ENCODE results near the gene SRGAP3. TPM values are rescaled to one million over a fixed set of nuclear protein-coding genes. Genes with fewer than 3 reads are reported as not detected.

The SRGAP3 gene
- total RNA-seq, 5 donors from 2014 or later (not counting 1 experiment from before 2014, with no cell fraction given), result 1.4 to 4.4 (median 2.8) TPM

DNA sequence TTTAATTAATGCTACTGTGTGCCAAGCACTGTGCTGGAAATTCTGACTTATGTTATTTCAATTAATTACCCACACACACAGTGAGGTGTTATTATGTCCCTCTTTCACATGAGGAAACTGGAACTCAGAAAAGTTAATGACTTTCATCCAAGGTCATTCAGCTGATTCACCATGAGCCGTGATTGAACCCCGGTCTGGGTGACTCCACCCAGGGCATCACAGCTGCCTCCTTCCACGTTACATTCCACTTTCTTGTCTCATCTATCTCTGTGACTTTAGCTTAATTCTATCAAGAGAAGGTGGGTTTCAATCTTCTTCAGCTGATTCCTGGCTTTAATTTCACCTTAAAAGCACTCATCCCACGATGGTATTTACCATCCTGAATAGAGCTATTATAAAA is 16.3 kb downstream of the SRGAP3 start:
- no peak for ATAC-seq (replicated peaks in 1 of 4)
- H3K27ac ChIP-seq (ENCODE audit: low read length), result no peak overlapping the region
- ChIA-PET POLR2A (no interaction called here), CTCF (interaction anchor here in 1 of 2 donors (0.5 kb wide), 1 partner anchor 384 kb away, joined by 4 read pairs; no protein-coding TSS in a partner anchor)
- H3K27me3 ChIP-seq (replicated peaks in 1 of 2; ENCODE audit: control insufficient read depth in 2 of 2, extremely low read depth in 1 of 2, insufficient read depth in 2 of 2, low read length in 1 of 2), result no peaks in the 10 kb centered on the region
- H3K4me1 ChIP-seq (ENCODE audit: control insufficient read depth in 1 of 2, extremely low read depth in 1 of 2, insufficient read depth in 2 of 2, low read length in 2 of 2), result no peaks in the 10 kb centered on the region
- Mint-ChIP-seq H3K27ac (no peak overlapping the region), H3K4me1 (no peaks in the 10 kb centered on the region), H3K9me3 (no peaks in the 10 kb centered on the region), H3K36me3 (peaks cover 7% of the 10 kb centered on the region), H3K27me3 (peaks cover 0 to 2% of the 10 kb centered on the region in 2 donors), H3K4me3 (no peak overlapping the region)
- no peaks in the 10 kb centered on the region for H3K9me3 ChIP-seq
- no peak overlapping the region for H3K4me3 ChIP-seq (ENCODE audit: control insufficient read depth in 1 of 2, extremely low read depth in 1 of 2, low read length in 1 of 2)
- WGBS (ENCODE audit: insufficient coverage), result no CpG with 5 or more reads among the region's 4 CpGs
- no peak for DNase-seq
- no peaks in the 10 kb centered on the region for H3K36me3 ChIP-seq (ENCODE audit: control insufficient read depth in 2 of 2, extremely low read depth in 1 of 2, insufficient read depth in 1 of 2, low read length in 1 of 2)

DNA sequence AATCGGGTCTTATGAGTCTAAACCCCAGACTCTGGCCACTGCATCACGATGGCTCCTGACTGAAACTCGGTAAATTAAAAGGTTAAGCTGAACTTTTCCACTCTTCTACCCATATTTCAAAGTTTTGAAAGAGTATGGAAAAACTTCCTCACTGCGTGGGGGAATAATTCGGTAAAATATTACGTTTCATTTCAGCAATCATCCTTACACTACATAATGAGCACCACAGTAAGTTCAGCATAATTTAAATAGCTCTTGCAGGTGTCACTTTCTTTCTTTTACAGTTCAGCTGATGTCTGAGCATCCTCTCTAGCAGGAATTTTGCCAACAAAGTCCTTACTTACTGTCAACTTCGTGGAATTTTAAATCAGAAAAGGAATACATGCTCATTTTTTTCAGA is 17.5 kb downstream of the SRGAP3 start:
- Histone ChIP-seq H3K36me3 (ENCODE audit: control insufficient read depth in 2 of 2, extremely low read depth in 1 of 2, insufficient read depth in 1 of 2, low read length in 1 of 2) (no peaks in the 10 kb centered on the region), H3K27me3 (replicated peaks in 1 of 2; ENCODE audit: control insufficient read depth in 2 of 2, extremely low read depth in 1 of 2, insufficient read depth in 2 of 2, low read length in 1 of 2) (no peaks in the 10 kb centered on the region), H3K27ac (ENCODE audit: low read length) (no peak overlapping the region), H3K9me3 (no peaks in the 10 kb centered on the region), H3K4me3 (ENCODE audit: control insufficient read depth in 1 of 2, extremely low read depth in 1 of 2, low read length in 1 of 2) (no peak overlapping the region), H3K4me1 (ENCODE audit: control insufficient read depth in 1 of 2, extremely low read depth in 1 of 2, insufficient read depth in 2 of 2, low read length in 2 of 2) (no peaks in the 10 kb centered on the region)
- 90% methylated on average over 4 of the region's 7 CpGs for WGBS (ENCODE audit: insufficient coverage)
- CTCF ChIA-PET, result no interaction called here
- Mint-ChIP-seq H3K9me3 (no peaks in the 10 kb centered on the region), H3K4me3 (no peak overlapping the region), H3K4me1 (no peaks in the 10 kb centered on the region), H3K27ac (no peak overlapping the region), H3K27me3 (peaks cover 0 to 2% of the 10 kb centered on the region in 2 donors), H3K36me3 (peaks cover 7% of the 10 kb centered on the region)
- no peak for DNase-seq
- no peak for ATAC-seq (replicated peaks in 1 of 4)
- POLR2A ChIA-PET, result no interaction called here

DNA sequence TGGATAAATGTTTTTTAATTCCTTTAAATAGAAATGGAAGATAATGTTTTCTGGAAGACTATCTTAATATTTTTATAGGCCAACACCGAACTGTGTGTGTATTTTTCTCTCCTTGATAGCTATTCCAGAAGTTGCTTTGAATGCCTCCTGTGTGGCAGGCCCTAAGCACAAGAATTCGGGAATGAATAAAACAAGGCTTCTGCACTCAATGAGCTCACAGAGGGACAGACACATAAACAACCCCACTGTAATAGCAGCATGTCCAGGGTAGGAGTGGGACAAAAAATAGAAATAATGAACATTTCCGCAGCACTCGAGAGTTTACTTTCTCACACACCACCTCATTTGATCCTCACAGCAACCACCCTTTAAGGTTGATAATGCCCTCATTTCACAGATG is 18.0 kb downstream of the SRGAP3 start:
- H3K36me3 Mint-ChIP-seq, result peaks cover 7% of the 10 kb centered on the region
- Histone ChIP-seq H3K4me3 (ENCODE audit: control insufficient read depth in 1 of 2, extremely low read depth in 1 of 2, low read length in 1 of 2) (no peak overlapping the region), H3K9me3 (no peaks in the 10 kb centered on the region), H3K36me3 (ENCODE audit: control insufficient read depth in 2 of 2, extremely low read depth in 1 of 2, insufficient read depth in 1 of 2, low read length in 1 of 2) (no peaks in the 10 kb centered on the region), H3K27ac (ENCODE audit: low read length) (no peak overlapping the region), H3K4me1 (ENCODE audit: control insufficient read depth in 1 of 2, extremely low read depth in 1 of 2, insufficient read depth in 2 of 2, low read length in 2 of 2) (no peaks in the 10 kb centered on the region), H3K27me3 (replicated peaks in 1 of 2; ENCODE audit: control insufficient read depth in 2 of 2, extremely low read depth in 1 of 2, insufficient read depth in 2 of 2, low read length in 1 of 2) (no peaks in the 10 kb centered on the region)
- no peak overlapping the region for H3K4me3 Mint-ChIP-seq
- ATAC-seq (replicated peaks in 1 of 4) (no peak), DNase-seq (no peak)
- ChIA-PET POLR2A (no interaction called here), CTCF (no interaction called here)
- H3K9me3 Mint-ChIP-seq, result no peaks in the 10 kb centered on the region
- peaks cover 0 to under 1% of the 10 kb centered on the region in 2 donors for H3K27me3 Mint-ChIP-seq
- H3K27ac Mint-ChIP-seq, result no peak overlapping the region
- WGBS (ENCODE audit: insufficient coverage), result 73% methylated on average over 2 of the region's 4 CpGs
- no peaks in the 10 kb centered on the region for H3K4me1 Mint-ChIP-seq

- WGBS (ENCODE audit: insufficient coverage), result no CpG with 5 or more reads among the region's 6 CpGs
- H3K9me3 ChIP-seq, result no peaks in the 10 kb centered on the region
- no peaks in the 10 kb centered on the region for H3K4me1 ChIP-seq (ENCODE audit: control insufficient read depth in 1 of 2, extremely low read depth in 1 of 2, insufficient read depth in 2 of 2, low read length in 2 of 2)
- no peak overlapping the region for H3K4me3 ChIP-seq (ENCODE audit: control insufficient read depth in 1 of 2, extremely low read depth in 1 of 2, low read length in 1 of 2)
- DNase-seq (no peak), ATAC-seq (replicated peaks in 1 of 4) (no peak)
- Mint-ChIP-seq H3K9me3 (no peaks in the 10 kb centered on the region), H3K27me3 (no peaks in the 10 kb centered on the region), H3K4me1 (no peaks in the 10 kb centered on the region), H3K36me3 (peaks cover 5% of the 10 kb centered on the region), H3K4me3 (no peak overlapping the region), H3K27ac (no peak overlapping the region)
- no peak overlapping the region for H3K27ac ChIP-seq (ENCODE audit: low read length)
- H3K36me3 ChIP-seq (ENCODE audit: control insufficient read depth in 2 of 2, extremely low read depth in 1 of 2, insufficient read depth in 1 of 2, low read length in 1 of 2), result no peaks in the 10 kb centered on the region
- ChIA-PET POLR2A (no interaction called here), CTCF (no interaction called here)
- H3K27me3 ChIP-seq (replicated peaks in 1 of 2; ENCODE audit: control insufficient read depth in 2 of 2, extremely low read depth in 1 of 2, insufficient read depth in 2 of 2, low read length in 1 of 2), result no peaks in the 10 kb centered on the region
Observed at GRCh38 chr3:9231006-9231405, 18.4 kb downstream of the SRGAP3 start.

DNA sequence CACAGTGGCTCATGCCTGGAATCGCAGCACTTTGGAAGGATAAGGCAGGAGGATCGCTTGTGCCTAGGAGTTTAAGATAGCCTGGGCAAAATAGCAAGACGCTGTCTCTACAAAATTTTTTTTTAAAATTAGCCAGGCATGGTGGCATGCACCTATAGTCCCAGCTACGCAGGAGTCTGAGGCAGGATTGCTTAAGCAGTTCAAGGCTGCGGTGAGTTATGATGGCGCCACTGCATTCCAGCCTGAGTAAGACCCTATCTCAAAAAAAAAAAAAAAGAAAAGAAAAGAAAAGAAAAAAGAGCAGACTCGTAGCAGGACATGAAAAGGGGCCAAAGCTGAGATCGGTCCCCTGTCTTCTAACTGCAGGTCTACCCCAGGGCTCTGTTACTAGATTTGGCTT is 18.9 kb downstream of the SRGAP3 start:
- no peaks in the 10 kb centered on the region for H3K27me3 Mint-ChIP-seq
- 94% methylated on average over 6 of the region's 8 CpGs for WGBS (ENCODE audit: insufficient coverage)
- no peak overlapping the region for H3K4me3 Mint-ChIP-seq
- H3K27ac Mint-ChIP-seq, result no peak overlapping the region
- no peaks in the 10 kb centered on the region for H3K36me3 ChIP-seq (ENCODE audit: control insufficient read depth in 2 of 2, extremely low read depth in 1 of 2, insufficient read depth in 1 of 2, low read length in 1 of 2)
- ChIA-PET CTCF (no interaction called here), POLR2A (no interaction called here)
- H3K4me3 ChIP-seq (ENCODE audit: control insufficient read depth in 1 of 2, extremely low read depth in 1 of 2, low read length in 1 of 2), result no peak overlapping the region
- DNase-seq (no peak), ATAC-seq (replicated peaks in 1 of 4) (no peak)
- no peaks in the 10 kb centered on the region for H3K27me3 ChIP-seq (replicated peaks in 1 of 2; ENCODE audit: control insufficient read depth in 2 of 2, extremely low read depth in 1 of 2, insufficient read depth in 2 of 2, low read length in 1 of 2)
- peaks cover 2% of the 10 kb centered on the region for H3K36me3 Mint-ChIP-seq
- H3K27ac ChIP-seq (ENCODE audit: low read length), result no peak overlapping the region
- H3K4me1 ChIP-seq (ENCODE audit: control insufficient read depth in 1 of 2, extremely low read depth in 1 of 2, insufficient read depth in 2 of 2, low read length in 2 of 2), result no peaks in the 10 kb centered on the region
- no peaks in the 10 kb centered on the region for H3K4me1 Mint-ChIP-seq
- no peaks in the 10 kb centered on the region for H3K9me3 ChIP-seq
- H3K9me3 Mint-ChIP-seq, result no peaks in the 10 kb centered on the region

DNA sequence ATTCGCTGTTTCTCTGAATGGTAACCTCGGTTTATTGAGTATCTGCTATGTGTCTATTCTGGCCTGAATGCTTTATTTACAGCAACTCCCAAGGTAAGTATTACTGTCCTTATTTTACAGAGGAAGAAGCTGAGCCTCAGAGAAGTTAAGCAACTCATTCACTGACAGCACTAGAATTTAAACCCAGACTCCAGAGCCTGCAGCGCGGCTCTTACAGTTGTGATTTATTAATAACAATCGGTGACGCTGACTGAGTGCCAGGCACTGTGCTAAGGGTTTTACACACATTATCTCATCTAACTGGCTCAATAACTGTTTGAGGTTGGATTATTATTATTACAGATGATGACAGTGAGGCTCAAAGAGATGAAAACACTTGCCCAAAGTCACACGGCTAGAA is 19.6 kb downstream of the SRGAP3 start:
- no peak overlapping the region for H3K4me3 ChIP-seq (ENCODE audit: control insufficient read depth in 1 of 2, extremely low read depth in 1 of 2, low read length in 1 of 2)
- no peaks in the 10 kb centered on the region for H3K4me1 ChIP-seq (ENCODE audit: control insufficient read depth in 1 of 2, extremely low read depth in 1 of 2, insufficient read depth in 2 of 2, low read length in 2 of 2)
- DNase-seq (no peak), ATAC-seq (replicated peaks in 1 of 4) (no peak)
- H3K27ac ChIP-seq (ENCODE audit: low read length), result no peak overlapping the region
- H3K36me3 ChIP-seq (ENCODE audit: control insufficient read depth in 2 of 2, extremely low read depth in 1 of 2, insufficient read depth in 1 of 2, low read length in 1 of 2), result no peaks in the 10 kb centered on the region
- Mint-ChIP-seq H3K4me1 (no peaks in the 10 kb centered on the region), H3K27me3 (no peaks in the 10 kb centered on the region), H3K36me3 (no peaks in the 10 kb centered on the region), H3K4me3 (no peak overlapping the region), H3K27ac (no peak overlapping the region), H3K9me3 (no peaks in the 10 kb centered on the region)
- ChIA-PET CTCF (interaction anchor here in 1 of 2 donors (0.6 kb wide), 1 partner anchor 54 kb away, joined by 3 read pairs; no protein-coding TSS in a partner anchor), POLR2A (no interaction called here)
- H3K9me3 ChIP-seq, result no peaks in the 10 kb centered on the region
- WGBS (ENCODE audit: insufficient coverage), result 100% methylated on average over 1 of the region's 7 CpGs
- no peaks in the 10 kb centered on the region for H3K27me3 ChIP-seq (replicated peaks in 1 of 2; ENCODE audit: control insufficient read depth in 2 of 2, extremely low read depth in 1 of 2, insufficient read depth in 2 of 2, low read length in 1 of 2)

DNA sequence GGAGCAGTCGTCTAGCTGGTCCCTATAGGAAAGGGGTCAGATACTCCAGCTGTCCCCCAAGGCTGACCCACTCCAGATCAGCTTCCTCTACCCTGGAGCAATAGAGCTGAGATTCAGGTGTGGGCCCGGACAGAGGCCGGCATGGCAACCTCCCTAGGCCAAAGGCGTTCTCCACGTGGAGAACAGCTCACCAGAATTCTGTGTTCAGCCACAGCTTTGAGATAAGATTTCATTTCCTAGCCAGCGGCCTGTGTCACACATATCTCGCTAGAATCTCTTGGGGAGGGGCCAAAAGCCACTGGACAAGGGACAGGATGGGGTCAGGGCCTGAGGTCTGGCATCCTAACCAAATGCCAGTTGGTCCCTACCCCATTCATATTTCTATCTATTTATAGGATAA is 20.1 kb downstream of the SRGAP3 start:
- CTCF ChIA-PET, result no interaction called here
- Mint-ChIP-seq H3K27ac (no peak overlapping the region), H3K4me1 (peaks cover 0 to 4% (median 0%) of the 10 kb centered on the region in 3 donors), H3K4me3 (no peak overlapping the region), H3K36me3 (no peaks in the 10 kb centered on the region), H3K9me3 (no peaks in the 10 kb centered on the region), H3K27me3 (no peaks in the 10 kb centered on the region)
- Histone ChIP-seq H3K4me3 (ENCODE audit: control insufficient read depth in 1 of 2, extremely low read depth in 1 of 2, low read length in 1 of 2) (no peak overlapping the region), H3K27ac (ENCODE audit: low read length) (no peak overlapping the region), H3K27me3 (replicated peaks in 1 of 2; ENCODE audit: control insufficient read depth in 2 of 2, extremely low read depth in 1 of 2, insufficient read depth in 2 of 2, low read length in 1 of 2) (no peaks in the 10 kb centered on the region), H3K9me3 (no peaks in the 10 kb centered on the region), H3K4me1 (ENCODE audit: control insufficient read depth in 1 of 2, extremely low read depth in 1 of 2, insufficient read depth in 2 of 2, low read length in 2 of 2) (no peaks in the 10 kb centered on the region), H3K36me3 (ENCODE audit: control insufficient read depth in 2 of 2, extremely low read depth in 1 of 2, insufficient read depth in 1 of 2, low read length in 1 of 2) (no peaks in the 10 kb centered on the region)
- DNase-seq (no peak), ATAC-seq (replicated peaks in 1 of 4) (no peak)
- POLR2A ChIA-PET, result no interaction called here
- WGBS (ENCODE audit: insufficient coverage), result 88% methylated on average over 5 of the region's 7 CpGs
